GM06990 (cell line): ENCODE data around the gene PWP2.
A peak's percentile ranks its signal among the peaks of the same experiment; 100 is the strongest.
"Not testable (repeated sequence)": the region's sequence is repeated elsewhere in the genome, so short reads cannot be mapped to it uniquely, and the experiment has no call there.

Experiments
- DNase-seq: peaks from one replicate; pipeline ENCODE4 v3.0.0-alpha.2; 2011; ENCODE audit not compliant: insufficient read length; ENCODE audit errors: extremely low read depth
- H3K27me3 ChIP-seq: replicated peaks from 2 replicates; pipeline ENCODE4 v1.6.0; 2011; ENCODE audit warnings: low read length; ENCODE audit not compliant: control insufficient read depth, insufficient read depth
- H3K36me3 ChIP-seq: 2 replicates; pipeline ENCODE4 v1.5.1; 2011; ENCODE audit warnings: low read length; ENCODE audit not compliant: control insufficient read depth, insufficient read depth
- H3K4me3 ChIP-seq: replicated peaks from 2 replicates; pipeline ENCODE4 v1.5.1; 2011; ENCODE audit warnings: low read depth, mild to moderate bottlenecking, control low read depth, low read length
- CTCF ChIP-seq: IDR thresholded peaks from 2 replicates; pipeline ENCODE4 v1.5.1; 2011; ENCODE audit warnings: low read length, control low read depth, mild to moderate bottlenecking, inconsistent platforms; ENCODE audit not compliant: insufficient read depth, poor library complexity, severe bottlenecking

The PWP2 gene

GRCh38 chr21:44089001-44089911 is 17.9 kb upstream of the PWP2 start:
- Histone ChIP-seq H3K27me3 (no peaks in the 10 kb centered on the region), H3K36me3 (peaks cover 42% of the 10 kb centered on the region), H3K4me3 (no peak overlapping the region)
- TF ChIP-seq CTCF, result no peak
- DNase-seq, result no peak

GRCh38 chr21:44090325-44090724 is 16.9 kb upstream of the PWP2 start:
- no peak for TF ChIP-seq CTCF
- Histone ChIP-seq H3K27me3 (no peaks in the 10 kb centered on the region), H3K36me3 (peaks cover 39% of the 10 kb centered on the region), H3K4me3 (no peak overlapping the region)
- DNase-seq, result no peak

GRCh38 chr21:44092211-44092610 is 15.0 kb upstream of the PWP2 start:
- no peak for TF ChIP-seq CTCF
- H3K4me3 ChIP-seq, result no peak overlapping the region
- no peak for DNase-seq
- H3K27me3 ChIP-seq, result no peaks in the 10 kb centered on the region
- H3K36me3 ChIP-seq, result peaks cover 30% of the 10 kb centered on the region

GRCh38 chr21:44093761-44094160 is 13.4 kb upstream of the PWP2 start:
- Histone ChIP-seq H3K36me3 (peaks cover 21% of the 10 kb centered on the region), H3K27me3 (no peaks in the 10 kb centered on the region), H3K4me3 (no peak overlapping the region)
- DNase-seq, result no peak
- TF ChIP-seq CTCF, result no peak

- TF ChIP-seq CTCF, result no peak
- H3K36me3 ChIP-seq, result peaks cover 17% of the 10 kb centered on the region
- no peak overlapping the region for H3K4me3 ChIP-seq
- DNase-seq, result no peak
- H3K27me3 ChIP-seq, result no peaks in the 10 kb centered on the region
Measured at GRCh38 chr21:44094832-44095231, 12.4 kb upstream of the PWP2 start.

GRCh38 chr21:44098507-44098906 is 8.7 kb upstream of the PWP2 start:
- not testable (repeated sequence) for H3K4me3 ChIP-seq, H3K36me3 ChIP-seq, H3K27me3 ChIP-seq, DNase-seq

GRCh38 chr21:44098964-44099363 is 8.2 kb upstream of the PWP2 start:
- H3K27me3 ChIP-seq, DNase-seq, H3K36me3 ChIP-seq, H3K4me3 ChIP-seq: not testable (repeated sequence)

GRCh38 chr21:44107589-44107988 is 390 bp downstream of the PWP2 start:
- not testable (repeated sequence) for H3K27me3 ChIP-seq, DNase-seq, H3K36me3 ChIP-seq
- H3K4me3 ChIP-seq, result peak overlapping the region; percentile 57
